HepG2 (cell line): ENCODE measurements around the gene RGP1. TPM values are rescaled to one million over a fixed set of nuclear protein-coding genes. Genes with fewer than 3 reads are reported as not detected.
A peak's percentile ranks its signal among the peaks of the same experiment; 100 is the strongest.

Experiments
- GMEB2 ChIP-seq: IDR thresholded peaks from 2 replicates; pipeline ENCODE4 v1.6.1; 2016; ENCODE audit warnings: missing biosample characterization, missing genetic modification reagents, low read depth
- KLF13 ChIP-seq: sonication (generic); formaldehyde crosslinking; IDR thresholded peaks from 2 replicates; pipeline ENCODE4 v1.4.0; 2020; ENCODE audit warnings: mild to moderate bottlenecking, missing genetic modification reagents
- NR1H2 ChIP-seq: sonication (generic); formaldehyde crosslinking; IDR thresholded peaks from 2 replicates; pipeline ENCODE4 v1.8.1; 2022; ENCODE audit warnings: low read depth, missing genetic modification reagents, borderline replicate concordance
- RNF2 ChIP-seq: fragments of 450-650 bp; conservative IDR thresholded peaks from 2 replicates; pipeline ENCODE4 v1.6.1; 2016; ENCODE audit warnings: low read depth
- SNRNP70 ChIP-seq: fragments of 200-400 bp; formaldehyde crosslinking; IDR thresholded peaks from 2 replicates; pipeline ENCODE4 v1.6.1; 2017; ENCODE audit warnings: mild to moderate bottlenecking, low read depth, low read length, moderate library complexity
- TAF1 ChIP-seq: sonication (generic); formaldehyde crosslinking; IDR thresholded peaks from 2 replicates; pipeline ENCODE4 v1.4.0; 2020; ENCODE audit warnings: missing genetic modification reagents
- TSC22D2 ChIP-seq: sonication (generic); formaldehyde crosslinking; IDR thresholded peaks from 2 replicates; pipeline ENCODE4 v1.5.1; 2020; ENCODE audit warnings: missing genetic modification reagents, mild to moderate bottlenecking, borderline replicate concordance
- ZBTB1 ChIP-seq: sonication (generic); formaldehyde crosslinking; IDR thresholded peaks from 2 replicates; pipeline ENCODE4 v1.4.0; 2020; ENCODE audit warnings: missing genetic modification reagents, borderline replicate concordance
- ZEB1 ChIP-seq: IDR thresholded peaks from 2 replicates; pipeline ENCODE4 v1.6.1; 2012; ENCODE audit warnings: mild to moderate bottlenecking, low read depth, inconsistent platforms; ENCODE audit not compliant: insufficient replicate concordance
- ZNF230 ChIP-seq: sonication (generic); formaldehyde crosslinking; IDR thresholded peaks from 2 replicates; pipeline ENCODE4 v1.4.0; 2020; ENCODE audit warnings: mild to moderate bottlenecking, missing genetic modification reagents
- ZNF235 ChIP-seq: sonication (generic); formaldehyde crosslinking; IDR thresholded peaks from 2 replicates; pipeline ENCODE4 v1.8.1; 2023; ENCODE audit warnings: mild to moderate bottlenecking, missing genetic modification reagents, borderline replicate concordance
- ZNF574 ChIP-seq: sonication (generic); formaldehyde crosslinking; IDR thresholded peaks from 2 replicates; pipeline ENCODE4 v1.4.0; 2020; ENCODE audit warnings: missing genetic modification reagents
- ZNF816 ChIP-seq: sonication (generic); formaldehyde crosslinking; IDR thresholded peaks from 2 replicates; pipeline ENCODE4 v1.8.0; 2022; ENCODE audit warnings: missing genetic modification reagents, mild to moderate bottlenecking, borderline replicate concordance
- ZUFSP ChIP-seq: sonication (generic); formaldehyde crosslinking; IDR thresholded peaks from 2 replicates; pipeline ENCODE4 v1.9.0; 2021; ENCODE audit warnings: missing genetic modification reagents, mild to moderate bottlenecking, borderline replicate concordance
- polyA plus RNA-seq, 8 experiments: library from polyadenylated mRNA; depleted of rRNA in 3 of 8; stranded (reverse) in 7 of 8; unstranded in 1 of 8; fragments of >200 nt; fragmentation: Illumina TruSeq in 4 of 8; extraction: Trizol in 4 of 8; gene quantifications; 2 replicates each; pipeline versions ENCODE4 v1.2.1 to v1.2.3, GENCODE V29; 2011 to 2016; ENCODE audit warnings: low read depth in 4 of 8, missing spikeins in 1 of 8, mixed read lengths in 1 of 8; ENCODE audit not compliant: insufficient read depth in 1 of 8
- total RNA-seq, 5 experiments: library from RNA; depleted of rRNA; stranded (reverse); fragments of >200 nt; fragmentation: Illumina TruSeq; extraction: Trizol; gene quantifications; 2 replicates each; pipeline ENCODE4 v1.2.3, GENCODE V29; 2016; ENCODE audit warnings: low read depth in 1 of 5
- TF ChIP-seq, protein P1 (sequence below): sonication (generic); formaldehyde crosslinking; IDR thresholded peaks from 2 replicates; pipeline ENCODE4 v1.5.1; 2020; ENCODE audit warnings: missing genetic modification reagents, mild to moderate bottlenecking, borderline replicate concordance

Gene RGP1
- total and polyA plus RNA-seq, 2 of the 13 experiments (the other 11 are each of a cell fraction or from before 2014, with no cell fraction given), result 12.7 to 21.0 TPM

DNA sequence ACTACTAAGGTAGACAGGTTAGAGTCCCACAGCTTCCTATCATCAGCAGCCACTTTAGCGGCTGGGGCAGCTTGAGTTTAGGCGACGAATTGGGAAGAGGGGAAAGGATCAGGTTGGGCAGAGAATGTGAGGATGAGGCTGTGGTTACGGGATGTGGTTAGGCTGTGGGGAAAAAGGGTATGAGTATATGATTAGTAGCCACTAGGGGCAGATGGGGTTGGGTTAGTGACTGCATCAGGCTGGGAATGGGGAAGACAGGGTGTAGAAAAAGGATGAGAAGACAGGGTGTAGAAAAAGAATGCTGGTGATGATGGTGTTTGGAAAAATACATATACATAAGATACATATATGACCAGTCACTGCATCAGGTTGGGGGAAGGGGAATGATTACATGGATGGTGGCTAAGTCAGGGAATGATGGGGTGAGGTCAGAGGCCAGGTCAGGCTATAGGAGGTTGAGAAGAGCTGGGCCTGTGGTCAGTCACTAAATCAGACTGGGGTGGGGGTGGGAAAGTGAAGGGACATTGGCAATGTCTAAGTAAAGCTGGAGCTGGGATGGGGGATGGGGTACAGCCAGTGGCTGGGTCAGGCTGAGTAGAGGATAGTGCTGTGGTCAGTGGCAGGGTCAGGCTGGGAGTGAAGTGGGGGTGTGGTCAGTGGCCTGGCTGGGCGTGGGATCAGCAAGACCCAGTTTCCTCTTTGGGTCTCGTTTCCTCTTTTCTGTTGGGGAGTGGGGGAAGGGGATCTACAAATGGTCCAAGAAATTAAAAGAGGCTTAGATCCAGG, 19.2 kb upstream of the RGP1 start (continued):
- no peak for TF ChIP-seq ZUFSP (CRISPR knock-in tag)
- no peak for TF ChIP-seq ZNF230 (CRISPR knock-in tag)
- no peak for TF ChIP-seq ZBTB1 (CRISPR knock-in tag)
- no peak for TF ChIP-seq RNF2
- TF ChIP-seq TSC22D2 (CRISPR knock-in tag), result no peak
- no peak for TF ChIP-seq NR1H2
- TF ChIP-seq TAF1 (CRISPR knock-in tag), result no peak
- TF ChIP-seq, protein P1, sequence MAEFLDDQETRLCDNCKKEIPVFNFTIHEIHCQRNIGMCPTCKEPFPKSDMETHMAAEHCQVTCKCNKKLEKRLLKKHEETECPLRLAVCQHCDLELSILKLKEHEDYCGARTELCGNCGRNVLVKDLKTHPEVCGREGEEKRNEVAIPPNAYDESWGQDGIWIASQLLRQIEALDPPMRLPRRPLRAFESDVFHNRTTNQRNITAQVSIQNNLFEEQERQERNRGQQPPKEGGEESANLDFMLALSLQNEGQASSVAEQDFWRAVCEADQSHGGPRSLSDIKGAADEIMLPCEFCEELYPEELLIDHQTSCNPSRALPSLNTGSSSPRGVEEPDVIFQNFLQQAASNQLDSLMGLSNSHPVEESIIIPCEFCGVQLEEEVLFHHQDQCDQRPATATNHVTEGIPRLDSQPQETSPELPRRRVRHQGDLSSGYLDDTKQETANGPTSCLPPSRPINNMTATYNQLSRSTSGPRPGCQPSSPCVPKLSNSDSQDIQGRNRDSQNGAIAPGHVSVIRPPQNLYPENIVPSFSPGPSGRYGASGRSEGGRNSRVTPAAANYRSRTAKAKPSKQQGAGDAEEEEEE (CRISPR knock-in tag), result no peak
- TF ChIP-seq ZNF816, result no peak
- no peak for TF ChIP-seq SNRNP70
- no peak for TF ChIP-seq ZNF235 (CRISPR knock-in tag)
- no peak for TF ChIP-seq ZEB1
- no peak for TF ChIP-seq GMEB2
- TF ChIP-seq ZNF574 (CRISPR knock-in tag), result 0 out of 2 replicates have a peak, but pooled peaks have one; percentile 8
- no peak for TF ChIP-seq KLF13 (CRISPR knock-in tag)
